ENCODE measurements around the gene SHISA7.
"Not testable (repeated sequence)": the region's sequence is repeated elsewhere in the genome, so short reads cannot be mapped to it uniquely, and the experiment has no call there.

SHISA7 gene

DNA sequence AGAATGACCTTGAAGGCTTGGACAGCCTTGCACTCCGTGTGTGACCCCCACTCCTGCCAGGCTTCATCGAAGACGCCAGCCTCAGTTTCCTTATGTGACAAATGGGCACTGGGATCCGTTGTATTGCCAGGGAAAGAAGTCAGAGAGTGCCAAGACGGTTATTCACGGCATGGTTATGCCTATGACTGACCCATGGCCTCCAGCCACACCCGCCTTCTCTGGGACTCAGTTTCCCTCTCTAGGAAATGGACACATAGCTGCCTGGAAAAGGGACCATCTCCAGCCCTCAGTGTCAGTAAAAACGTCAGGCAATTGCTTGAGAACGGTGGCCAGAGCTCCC is 34.6 kb downstream of the SHISA7 start:
- DNase-seq, result no peak

DNA sequence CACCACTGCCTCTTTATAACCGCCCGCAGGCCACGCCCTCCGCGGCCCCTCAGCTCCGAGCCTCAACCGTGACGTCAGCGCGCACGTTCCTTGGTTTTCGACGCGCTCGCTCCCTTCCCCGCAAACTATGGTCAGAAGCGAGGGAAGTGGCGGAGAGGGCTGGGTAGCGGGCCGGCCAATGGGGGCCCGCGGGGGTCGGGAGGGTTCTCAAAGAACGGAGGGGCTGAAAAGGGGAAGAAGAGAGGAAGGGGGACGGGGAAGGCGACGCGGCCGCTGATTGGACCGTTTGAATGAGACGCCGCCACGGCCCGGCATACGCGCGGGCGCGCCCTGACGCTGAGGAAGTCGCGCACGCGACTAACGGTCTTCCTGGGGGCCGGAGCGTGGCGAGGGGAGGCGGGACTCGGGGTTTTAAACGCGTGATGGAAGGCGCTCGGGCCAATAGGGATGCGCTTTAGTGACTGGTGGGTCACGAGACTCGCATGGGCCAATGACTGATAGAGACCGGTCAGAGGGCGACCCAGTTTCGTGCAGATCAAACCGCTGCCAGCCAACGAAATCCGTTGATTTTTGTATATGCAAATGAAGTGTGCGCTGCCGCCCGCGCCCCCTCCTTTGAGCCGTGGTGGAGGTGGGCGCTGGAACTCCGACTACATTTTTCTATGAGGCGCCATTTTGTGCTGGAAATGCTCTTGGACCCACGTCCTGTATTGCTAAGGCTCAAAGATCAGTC is 35.1 kb downstream of the SHISA7 start:
- DNase-seq, result peak; percentile 97

GRCh38 chr19:55407550-55407799 is 35.6 kb downstream of the SHISA7 start, which contains the start of gene UBE2S:
Gene UBE2S (minus strand): TSS chr19:55407788. CDS start chr19:55407589, 199 bp downstream.
- not testable (repeated sequence) for DNase-seq

DNA sequence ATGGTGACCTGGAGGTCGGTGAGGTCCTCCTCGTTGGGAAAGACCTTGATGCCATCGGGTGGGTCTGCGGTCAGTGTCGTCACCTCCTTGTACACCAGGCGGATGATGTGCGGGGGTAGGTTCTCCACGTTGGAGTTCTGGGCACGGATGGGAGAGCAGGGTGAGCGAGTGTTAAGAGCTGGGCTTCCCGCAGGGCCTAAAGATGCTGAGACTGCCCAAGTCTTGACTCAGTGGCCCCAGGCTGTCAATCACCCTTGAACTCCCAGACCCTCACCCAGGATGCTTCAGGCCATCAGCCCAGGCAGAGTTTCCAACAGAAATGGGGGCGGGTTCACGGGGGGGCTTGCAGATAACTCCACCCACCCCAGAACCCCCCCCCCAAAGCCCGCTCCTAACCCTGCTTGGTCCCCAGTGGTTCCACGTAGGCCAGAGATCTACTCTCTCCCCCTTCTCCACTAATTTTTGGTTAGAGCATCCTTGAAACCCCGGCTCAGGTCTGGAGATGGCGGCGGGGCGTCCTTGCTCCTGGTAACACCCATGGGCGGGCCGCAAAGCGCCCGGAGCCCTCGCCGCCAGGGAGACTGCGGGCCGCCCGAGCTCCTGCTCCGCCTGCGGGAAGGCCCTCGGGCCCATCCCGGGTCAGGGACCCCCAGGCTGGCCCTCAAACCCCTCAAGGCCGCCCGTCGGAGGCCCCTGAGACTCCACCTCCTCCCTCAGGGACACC is 36.1 kb downstream of the SHISA7 start:
- no peak for DNase-seq

- no peak for DNase-seq
Measured at GRCh38 chr19:55406091-55406825, 36.8 kb downstream of the SHISA7 start.

DNA sequence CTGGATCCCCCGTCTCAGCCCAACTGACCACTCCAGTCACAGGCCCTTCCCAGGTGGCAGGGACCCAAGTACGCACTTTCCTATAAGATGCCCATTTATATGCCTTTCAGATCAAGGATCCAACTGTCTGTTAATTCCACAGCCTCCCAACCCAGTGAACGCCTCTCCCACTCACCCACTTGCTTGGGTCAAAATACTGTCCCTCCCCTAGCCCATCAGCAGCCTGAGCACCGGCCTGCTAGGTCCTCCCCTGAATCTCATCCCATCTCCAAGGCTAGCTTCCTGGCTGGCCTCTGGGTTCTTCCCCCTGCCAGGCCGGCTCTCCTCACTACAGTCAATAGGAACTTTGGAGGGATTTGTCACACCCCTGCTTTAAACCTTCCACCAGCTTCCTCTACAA is 37.5 kb downstream of the SHISA7 start:
- DNase-seq, result no peak

DNA sequence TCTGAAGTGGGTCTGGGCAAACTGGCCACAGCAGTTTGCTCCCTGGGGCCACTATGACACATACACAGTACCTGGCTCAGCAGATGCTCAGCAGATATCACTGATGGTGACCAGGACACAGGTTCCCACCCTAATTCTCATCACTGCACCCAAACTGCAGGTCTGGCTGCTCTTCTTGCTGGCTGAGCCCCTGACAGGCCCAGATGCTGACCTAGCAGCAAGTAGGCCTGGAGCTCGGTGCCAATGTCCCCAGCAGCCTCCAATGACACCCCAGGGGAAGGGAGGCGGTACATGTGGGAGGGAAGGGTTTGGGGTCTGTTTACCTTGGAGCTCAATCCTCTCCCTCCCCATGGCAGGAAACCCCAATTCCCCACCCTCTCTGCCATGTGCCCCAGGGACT is 40.6 kb downstream of the SHISA7 start:
- no peak for DNase-seq

- not testable (repeated sequence) for DNase-seq
Measured at GRCh38 chr19:55401390-55401789, 41.7 kb downstream of the SHISA7 start.

DNA sequence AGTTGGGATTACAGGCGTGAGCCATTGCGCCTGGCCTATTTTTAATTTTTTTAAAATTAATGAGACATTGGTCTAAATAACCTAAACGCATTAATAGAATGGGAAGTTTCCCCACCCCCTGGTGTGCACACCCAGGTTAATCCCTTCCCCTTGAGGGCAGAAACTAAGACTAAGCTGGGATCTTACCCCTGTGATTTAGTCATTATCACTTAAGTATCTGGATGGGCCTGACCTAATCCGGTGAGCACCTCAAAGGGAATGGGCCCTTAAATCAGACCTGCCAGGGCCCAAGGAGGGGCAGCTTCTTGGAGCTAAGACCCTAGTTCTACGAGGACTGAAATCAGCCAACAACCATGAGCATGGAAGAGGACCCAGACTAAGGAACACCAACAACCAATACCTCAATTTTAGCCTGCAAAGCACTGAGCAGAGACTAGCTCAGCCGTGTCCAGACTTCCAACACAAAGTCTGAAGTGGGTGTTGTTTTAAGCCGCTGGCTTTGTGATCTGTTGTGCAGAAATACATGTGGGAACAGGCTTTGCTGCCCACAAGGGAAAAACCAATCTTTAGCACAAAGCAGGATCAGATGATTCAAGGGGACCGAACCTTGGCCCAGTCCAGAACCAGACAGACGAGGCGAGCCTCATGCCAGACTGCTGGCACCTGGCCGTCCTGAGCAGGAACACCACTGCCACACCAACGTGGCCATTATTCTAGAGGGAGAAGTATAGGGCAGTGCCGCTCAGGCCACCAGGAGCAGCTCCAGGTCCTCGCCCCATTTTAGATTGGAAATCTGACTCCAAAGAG is 42.6 kb downstream of the SHISA7 start:
- DNase-seq, result no peak

DNA sequence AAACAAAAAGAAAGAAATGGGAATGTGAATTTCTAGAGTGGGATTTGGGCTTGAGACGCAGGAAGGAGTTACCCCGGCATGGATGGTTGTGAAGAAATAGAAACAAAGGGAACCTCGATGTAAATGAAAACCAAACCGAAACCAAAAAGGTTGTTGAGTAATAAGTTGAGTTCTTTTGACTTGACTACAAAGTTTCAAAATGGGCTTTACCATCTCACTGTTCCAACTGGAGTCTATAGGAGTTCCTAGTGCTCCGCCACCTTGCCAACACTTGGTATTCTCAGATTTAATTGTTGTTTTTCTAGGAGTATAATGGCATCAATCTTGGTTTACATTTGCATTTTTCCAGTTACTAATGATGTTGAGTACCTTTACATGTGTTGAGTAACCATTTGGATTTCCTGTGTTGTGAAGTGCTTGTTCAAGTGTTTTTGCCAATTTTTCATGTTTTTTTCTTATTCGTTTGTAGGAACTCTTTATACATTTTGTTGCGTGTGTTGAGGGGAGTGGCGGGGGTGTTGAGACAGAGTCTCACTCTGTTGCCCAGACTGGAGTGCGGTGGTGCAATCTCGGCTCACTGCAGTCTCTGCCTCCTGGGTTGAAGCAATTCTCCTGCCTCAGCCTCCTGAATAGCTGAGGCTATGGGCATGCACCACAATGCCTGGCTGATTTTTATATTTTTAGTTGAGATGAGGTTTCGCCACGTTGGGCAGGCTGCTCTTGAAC is 44.7 kb downstream of the SHISA7 start:
- no peak for DNase-seq

GRCh38 chr19:55392820-55393761 is 50.0 kb downstream of the SHISA7 start:
- DNase-seq, result no peak

DNA sequence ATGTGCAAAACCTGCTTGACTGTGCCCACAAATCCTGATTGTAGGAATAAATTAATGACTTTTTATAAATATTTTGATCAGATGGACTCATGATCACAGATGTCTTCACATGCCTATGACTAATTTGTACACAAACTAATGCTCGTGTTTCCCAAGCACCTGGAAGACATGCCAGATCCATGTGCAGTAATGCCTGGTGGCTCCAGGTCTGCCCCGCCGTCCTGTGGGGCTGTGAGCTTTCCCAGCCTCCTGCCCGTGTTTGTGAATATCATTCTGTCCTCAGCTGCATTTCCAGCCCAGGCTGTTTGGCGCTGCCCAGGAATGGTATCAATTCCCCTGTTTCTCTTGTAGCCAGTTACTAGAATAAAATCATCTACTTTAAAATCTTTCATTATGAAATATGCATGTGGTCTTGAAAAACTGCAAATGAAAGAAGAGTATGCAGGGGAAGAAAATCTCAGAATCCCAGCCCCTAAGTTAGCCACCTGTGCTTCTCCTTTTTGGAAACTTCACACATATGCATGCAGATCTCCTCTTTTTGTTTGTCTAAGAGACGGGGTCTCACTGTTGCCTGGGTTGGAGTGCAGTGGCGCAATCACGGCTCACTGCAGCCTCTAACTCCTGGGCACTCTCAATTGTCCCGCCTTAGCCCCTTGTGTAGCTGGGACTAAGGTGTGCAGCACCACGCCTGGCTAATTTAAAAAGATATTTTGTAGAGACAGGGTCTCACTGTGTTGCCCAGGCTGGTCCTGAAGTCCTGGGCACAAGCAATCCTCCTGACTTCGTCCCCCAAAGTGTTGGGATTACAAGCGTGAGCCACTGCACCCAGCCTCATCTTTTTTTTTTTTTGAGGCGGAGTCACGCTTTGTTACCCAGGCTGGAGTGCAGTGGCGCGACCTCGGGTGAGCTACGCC is 51.1 kb downstream of the SHISA7 start:
- no peak for DNase-seq

GRCh38 chr19:55391191-55391670 is 51.9 kb downstream of the SHISA7 start:
- no peak for DNase-seq

GRCh38 chr19:55390461-55390880 is 52.6 kb downstream of the SHISA7 start:
- no peak for DNase-seq

DNA sequence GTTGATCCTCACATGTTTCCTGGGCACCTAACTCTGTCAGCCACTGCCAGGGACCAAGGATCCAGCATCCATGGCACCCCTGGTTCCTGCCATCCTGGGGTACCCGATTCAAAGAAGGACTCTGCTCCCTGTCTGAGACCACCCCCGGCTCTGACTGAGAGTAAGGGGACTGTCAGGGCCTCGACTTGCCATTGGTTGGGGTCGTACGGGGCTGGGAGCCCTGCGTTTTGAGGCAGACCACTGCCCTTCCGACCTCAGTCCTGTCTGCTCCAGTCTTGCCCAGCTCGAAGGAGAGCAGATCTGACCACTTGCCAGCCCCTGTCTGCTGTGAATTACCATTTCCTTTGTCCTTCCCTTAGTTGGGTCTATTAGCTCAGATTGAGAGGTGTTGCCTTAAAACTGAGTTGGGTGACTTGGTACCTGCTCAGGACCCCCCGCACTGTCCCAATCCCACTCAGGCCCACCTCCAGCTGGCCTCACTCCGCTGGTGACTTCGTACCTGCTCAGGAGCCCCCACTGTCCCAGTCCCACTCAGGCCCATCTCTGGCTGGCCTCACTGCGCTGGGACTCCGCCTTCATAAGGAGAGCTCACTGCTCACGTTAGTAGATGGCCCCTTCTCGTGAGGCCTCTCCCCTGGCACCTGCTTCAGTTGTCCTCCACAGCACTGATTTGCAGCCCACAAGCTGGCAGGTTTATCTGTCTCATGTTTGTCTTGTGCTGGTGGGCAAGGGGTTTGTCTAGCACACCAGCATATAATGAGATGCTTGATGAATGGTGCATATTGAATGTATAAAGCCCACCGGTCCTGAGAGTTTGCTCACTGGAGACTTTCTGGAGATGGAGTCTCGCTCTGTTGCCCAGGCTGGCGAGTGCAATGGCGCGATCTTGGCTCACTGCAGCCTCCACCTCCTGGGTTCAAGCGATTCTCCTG is 53.4 kb downstream of the SHISA7 start:
- no peak for DNase-seq

- DNase-seq, result no peak
Measured at GRCh38 chr19:55387736-55388497, 55.2 kb downstream of the SHISA7 start.

DNA sequence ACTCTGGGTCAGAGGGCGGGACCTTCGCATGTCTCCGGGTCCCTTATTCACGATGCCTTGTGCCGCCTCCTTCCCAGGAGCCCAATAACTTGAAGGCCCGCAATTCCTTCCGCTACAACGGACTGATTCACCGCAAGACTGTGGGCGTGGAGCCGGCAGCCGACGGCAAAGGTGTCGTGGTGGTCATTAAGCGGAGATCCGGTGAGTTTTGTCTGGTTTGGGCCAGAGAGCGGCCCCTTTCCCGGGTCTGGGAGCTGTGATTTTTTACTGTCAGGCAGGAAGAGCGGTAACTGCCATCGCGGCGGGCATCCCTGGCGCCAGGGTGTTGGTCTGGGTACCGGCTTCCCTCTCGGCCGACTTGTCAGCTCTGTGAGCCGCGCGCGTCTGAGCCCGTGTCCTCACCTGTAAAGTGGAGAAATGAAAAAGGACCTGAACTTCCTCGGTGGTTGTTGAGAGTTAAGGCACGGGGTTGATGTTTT is 56.6 kb downstream of the SHISA7 start:
- DNase-seq, result no peak

Data from SHP77 treated with DMSO at 0.1 percent for 48 hours (cell line).